Measurements from ENCODE around the gene PCBP3.

PCBP3 gene

DNA sequence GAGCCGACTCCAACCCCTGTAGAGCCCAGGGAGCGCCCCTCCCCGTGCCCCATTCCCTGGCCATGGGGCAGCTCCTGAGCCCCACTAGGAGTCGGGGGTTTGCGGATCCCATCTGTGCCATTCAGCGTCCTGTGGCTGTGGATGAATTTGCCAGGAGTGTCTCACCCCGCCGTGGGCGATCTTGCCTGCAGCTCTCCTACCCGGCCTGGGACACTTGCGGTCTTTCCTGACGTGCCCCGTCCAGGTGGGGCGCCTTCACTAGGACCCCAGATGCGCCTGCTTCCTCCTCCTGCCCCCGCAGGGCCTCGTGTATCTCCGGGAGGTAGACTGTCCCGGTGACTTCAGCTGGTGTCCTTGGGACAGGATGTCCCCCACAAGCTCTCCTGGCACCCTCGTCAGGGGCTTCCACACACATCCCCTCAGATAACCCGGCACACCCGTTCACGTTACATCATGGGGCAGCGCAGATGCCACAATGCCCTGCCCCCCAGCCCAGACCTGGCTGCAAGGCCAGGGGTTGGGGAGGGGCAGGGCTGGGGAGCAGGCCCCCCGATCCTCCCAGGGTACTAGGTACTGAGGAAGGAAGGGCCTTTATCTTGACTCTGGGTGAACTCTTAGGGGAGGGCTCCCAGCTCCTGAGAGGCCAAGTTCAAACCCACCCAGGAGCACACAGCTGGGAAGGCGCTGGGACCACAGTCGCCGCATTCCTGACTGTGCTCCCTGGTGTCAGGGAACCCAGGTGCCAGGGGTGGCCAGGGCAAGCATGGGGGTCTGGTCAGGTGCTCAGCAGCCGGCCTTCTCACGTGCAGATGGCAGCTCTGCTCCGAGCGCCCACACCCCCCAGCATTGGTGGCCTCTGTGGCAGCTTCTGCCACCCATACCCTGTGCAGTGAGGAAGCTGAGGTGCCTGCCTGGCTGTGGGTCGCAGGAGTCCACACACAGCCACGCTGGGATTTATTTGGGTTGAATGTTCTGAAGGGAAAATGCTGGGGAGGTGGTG lies 284.6 kb downstream of the PCBP3 start:
- H3K27ac ChIP-seq: no peak overlapping the region
- TF ChIP-seq CTCF (conservative IDR thresholded peaks at IDR 0.05): no peak

- TF ChIP-seq CTCF (conservative IDR thresholded peaks at IDR 0.05): no peak
- no peak overlapping the region for H3K27ac ChIP-seq
Observed at GRCh38 chr21:45929449-45929848, 285.9 kb downstream of the PCBP3 start.

DNA sequence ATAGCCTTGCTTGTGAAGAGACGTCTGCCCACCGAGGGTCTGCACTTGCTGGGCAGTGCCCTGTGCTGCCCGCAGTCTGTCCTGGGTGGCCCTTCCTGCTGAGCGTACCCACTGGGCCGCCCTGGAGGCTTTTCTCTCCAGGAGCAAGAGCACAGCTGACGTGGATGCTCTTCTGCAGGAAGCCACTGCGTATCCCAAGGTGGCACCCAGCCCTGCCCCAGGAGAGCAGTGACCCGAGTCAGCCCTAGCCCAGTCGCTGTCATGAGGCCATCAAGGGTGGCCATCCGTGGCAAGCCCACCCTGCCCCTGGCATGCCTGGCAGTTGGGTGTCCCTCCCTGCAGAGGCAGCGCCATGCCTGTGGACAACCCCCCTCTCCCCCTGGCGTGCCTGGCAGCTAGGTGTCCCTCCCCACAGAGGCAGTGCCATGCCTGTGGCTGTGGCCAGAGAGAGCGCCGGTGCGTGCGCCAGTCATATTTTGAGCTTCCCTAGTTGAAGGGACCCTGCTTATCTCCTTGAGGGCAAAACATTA lies 286.8 kb downstream of the PCBP3 start:
- TF ChIP-seq CTCF (conservative IDR thresholded peaks at IDR 0.05): no peak

DNA sequence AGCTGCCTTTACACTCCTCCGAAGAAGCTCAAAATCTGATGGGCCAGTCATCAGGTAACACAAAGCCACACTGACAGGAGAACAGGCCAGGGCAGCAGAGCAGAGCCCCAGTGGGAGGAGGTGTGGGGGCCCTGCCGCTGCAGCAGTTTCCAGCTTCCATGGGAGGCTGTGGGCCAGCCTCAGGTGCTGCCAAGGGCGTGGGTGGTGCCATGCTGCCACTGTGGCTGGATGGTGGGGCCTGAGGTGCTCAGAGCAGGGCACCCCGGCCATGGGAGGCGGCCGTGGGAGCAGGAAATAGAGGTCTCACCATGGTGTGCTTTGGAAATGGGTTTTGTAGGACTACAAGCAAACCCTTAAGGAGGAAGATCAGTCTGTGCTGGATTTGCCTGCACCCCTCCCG lies 287.3 kb downstream of the PCBP3 start:
- no peak for TF ChIP-seq CTCF (conservative IDR thresholded peaks at IDR 0.05)
- H3K27ac ChIP-seq: no peak overlapping the region

More for the DNA sequence above, 286.8 kb downstream of the PCBP3 start:
- H3K27ac ChIP-seq: no peak overlapping the region

GRCh38 chr21:45931397-45931969 lies 288.0 kb downstream of the PCBP3 start:
- no peak for TF ChIP-seq CTCF (conservative IDR thresholded peaks at IDR 0.05)

GRCh38 chr21:45932922-45933502 lies 289.5 kb downstream of the PCBP3 start:
- TF ChIP-seq CTCF (conservative IDR thresholded peaks at IDR 0.05): no peak
- H3K27ac ChIP-seq: no peak overlapping the region

More at GRCh38 chr21:45931397-45931969, 288.0 kb downstream of the PCBP3 start:
- H3K27ac ChIP-seq: no peak overlapping the region

GRCh38 chr21:45934085-45934484 lies 290.6 kb downstream of the PCBP3 start:
- no peak for TF ChIP-seq CTCF (conservative IDR thresholded peaks at IDR 0.05)
- H3K27ac ChIP-seq: no peak overlapping the region
